ENCODE data around the gene TNP1. TPM values are rescaled to one million over a fixed set of nuclear protein-coding genes. Genes with fewer than 3 reads are reported as not detected.

The TNP1 gene
- total RNA-seq, 1 experiment from 2014 or later: not detected

DNA sequence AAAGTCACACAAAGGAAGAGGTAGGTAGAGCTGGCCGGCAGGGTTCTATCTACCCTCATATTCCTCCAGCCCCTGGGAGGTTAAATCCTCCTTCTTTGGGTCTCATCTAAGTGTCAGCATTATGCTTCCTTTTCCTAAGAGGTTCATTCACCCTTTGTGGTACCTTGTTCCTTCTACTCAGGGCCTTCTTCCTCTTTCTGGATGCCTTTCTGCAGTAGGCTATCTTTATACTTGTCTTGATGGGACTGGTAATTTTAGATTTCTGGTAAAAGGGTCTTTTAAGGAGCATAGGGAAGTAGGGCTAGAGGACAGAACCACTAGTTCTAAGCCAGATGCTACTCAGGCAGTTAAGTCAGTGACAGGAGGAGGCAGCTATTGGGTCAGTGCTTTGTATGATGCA lies 13.7 kb upstream of the TNP1 start:
- peaks cover 6% of the 10 kb centered on the region for H3K27me3 Mint-ChIP-seq (ENCODE audit: low read depth)
- H3K23me2 ChIP-seq (ENCODE audit: insufficient read length, low read depth, low read length, poor library complexity, severe bottlenecking): no peaks in the 10 kb centered on the region
- no peak overlapping the region for H2BK15ac ChIP-seq (ENCODE audit: low read depth, low read length)
- no peaks in the 10 kb centered on the region for H3K79me1 ChIP-seq (ENCODE audit: insufficient read depth, low read depth, low read length, poor library complexity, severe bottlenecking)
- DNase-seq: no peak
- no peak overlapping the region for H4K5ac ChIP-seq (ENCODE audit: insufficient read length, low read depth, low read length)
- no peak overlapping the region for H3K4me3 Mint-ChIP-seq
- no peak overlapping the region for H3K9ac ChIP-seq (ENCODE audit: extremely low read depth, insufficient read length, low read length)
- no peak overlapping the region for H2BK12ac ChIP-seq (ENCODE audit: insufficient read length, low read depth, low read length)
- no peak overlapping the region for H2BK5ac ChIP-seq (ENCODE audit: insufficient read length, low read length)
- no peaks in the 10 kb centered on the region for H3K4me1 Mint-ChIP-seq
- H3K4me2 ChIP-seq (ENCODE audit: insufficient read depth, insufficient read length, low read length): no peak overlapping the region
- no peak overlapping the region for H3K14ac ChIP-seq (ENCODE audit: insufficient read depth, low read length)
- no peak overlapping the region for H2AFZ ChIP-seq (ENCODE audit: low read length)
- H2BK120ac ChIP-seq (ENCODE audit: low read depth, low read length, poor library complexity, severe bottlenecking): no peak overlapping the region
- H3K18ac ChIP-seq (ENCODE audit: insufficient read length, low read depth, low read length): no peak overlapping the region
- no peak overlapping the region for H3K56ac ChIP-seq (ENCODE audit: insufficient read length, low read depth, low read length)
- no peak overlapping the region for H4K8ac ChIP-seq (replicated peaks; ENCODE audit: insufficient read length, low read depth, low read length)
- no peak overlapping the region for H4K91ac ChIP-seq (ENCODE audit: insufficient read length, low read depth, low read length)
- no peaks in the 10 kb centered on the region for H3K9me3 Mint-ChIP-seq
- WGBS (ENCODE audit: extremely low coverage, insufficient read length, low lambda C conversion rate): no CpG with 5 or more reads among the region's 1 CpG
- no peak overlapping the region for H2AK5ac ChIP-seq (ENCODE audit: insufficient read length, low read length)
- no peak overlapping the region for H3K23ac ChIP-seq (ENCODE audit: insufficient read length, low read depth, low read length)
- H3K79me2 ChIP-seq (ENCODE audit: insufficient read depth, low read length): no peaks in the 10 kb centered on the region
- no peak overlapping the region for H2BK20ac ChIP-seq (ENCODE audit: low read depth, low read length, poor library complexity, severe bottlenecking)
- H3K27me3 ChIP-seq (ENCODE audit: insufficient read depth, low read length): no peaks in the 10 kb centered on the region
- no peak overlapping the region for H3K4ac ChIP-seq (ENCODE audit: low read depth, low read length)
- no peaks in the 10 kb centered on the region for H3K4me1 ChIP-seq (ENCODE audit: insufficient read depth, low read length)
- H3K36me3 Mint-ChIP-seq (ENCODE audit: insufficient read depth in 1 of 3, low read depth in 3 of 3): no peaks in the 10 kb centered on the region
- TF ChIP-seq, protein P1, sequence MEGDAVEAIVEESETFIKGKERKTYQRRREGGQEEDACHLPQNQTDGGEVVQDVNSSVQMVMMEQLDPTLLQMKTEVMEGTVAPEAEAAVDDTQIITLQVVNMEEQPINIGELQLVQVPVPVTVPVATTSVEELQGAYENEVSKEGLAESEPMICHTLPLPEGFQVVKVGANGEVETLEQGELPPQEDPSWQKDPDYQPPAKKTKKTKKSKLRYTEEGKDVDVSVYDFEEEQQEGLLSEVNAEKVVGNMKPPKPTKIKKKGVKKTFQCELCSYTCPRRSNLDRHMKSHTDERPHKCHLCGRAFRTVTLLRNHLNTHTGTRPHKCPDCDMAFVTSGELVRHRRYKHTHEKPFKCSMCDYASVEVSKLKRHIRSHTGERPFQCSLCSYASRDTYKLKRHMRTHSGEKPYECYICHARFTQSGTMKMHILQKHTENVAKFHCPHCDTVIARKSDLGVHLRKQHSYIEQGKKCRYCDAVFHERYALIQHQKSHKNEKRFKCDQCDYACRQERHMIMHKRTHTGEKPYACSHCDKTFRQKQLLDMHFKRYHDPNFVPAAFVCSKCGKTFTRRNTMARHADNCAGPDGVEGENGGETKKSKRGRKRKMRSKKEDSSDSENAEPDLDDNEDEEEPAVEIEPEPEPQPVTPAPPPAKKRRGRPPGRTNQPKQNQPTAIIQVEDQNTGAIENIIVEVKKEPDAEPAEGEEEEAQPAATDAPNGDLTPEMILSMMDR (conservative IDR thresholded peaks at IDR 0.05): no peak
- no peaks in the 10 kb centered on the region for H4K20me1 ChIP-seq (ENCODE audit: control insufficient read depth, insufficient read depth, insufficient read length)
- no peaks in the 10 kb centered on the region for H3K9me3 ChIP-seq (ENCODE audit: control insufficient read depth, low read depth, low read length)
- H3K27ac ChIP-seq (ENCODE audit: insufficient read length, low read depth, low read length): no peak overlapping the region
- H3K27ac Mint-ChIP-seq: no peak overlapping the region
- H3T11ph ChIP-seq (ENCODE audit: low read length): no peak overlapping the region

Measured in H9 (cell line).